H1 (cell line): Measurements from ENCODE around the gene SPI1. TPM values are rescaled to one million over a fixed set of nuclear protein-coding genes. Genes with fewer than 3 reads are reported as not detected.

Experiments used
- CTCF ChIA-PET: fragments of 300-600 bp; sonication (Branson Sonifier 250); formaldehyde crosslinking; loops from one replicate; lab custom pipeline; 2021; ENCODE audit not compliant: partially characterized antibody; lab: Charles Lee
- POLR2A ChIA-PET: fragments of 300-600 bp; sonication (Branson Sonifier 250); formaldehyde crosslinking; loops from one replicate; lab custom pipeline; 2021; ENCODE audit warnings: inconsistent platforms; ENCODE audit not compliant: partially characterized antibody; lab: Charles Lee
- DNase-seq, 2 experiments: peaks; one replicate each; pipeline versions ENCODE4 v3.0.0 to v3.0.0-alpha.2; 2010 to 2022; ENCODE audit warnings: low spot score in 2 of 2, low read depth in 1 of 2, mixed read lengths in 1 of 2
- FAIRE-seq: peaks from 2 replicates; lab custom pipeline; 2011; peaks lifted over from hg19 to GRCh38; lab: Jason Lieb, UNC
- H2AFZ ChIP-seq: 2 replicates; pipeline ENCODE4 v1.8.1; 2012; ENCODE audit warnings: low read length, inconsistent platforms
- H2AK5ac ChIP-seq: 2 replicates; pipeline ENCODE4 v1.6.1; 2013; ENCODE audit warnings: low read depth, low read length
- H2BK120ac ChIP-seq: replicated peaks from 2 replicates; pipeline ENCODE3; 2013; ENCODE audit warnings: low read depth, low read length, inconsistent platforms
- H2BK12ac ChIP-seq: 2 replicates; pipeline ENCODE4 v1.6.1; 2013; ENCODE audit warnings: low read depth, low read length
- H2BK15ac ChIP-seq: 2 replicates; pipeline ENCODE4 v1.6.1; 2013; ENCODE audit warnings: low read length
- H2BK20ac ChIP-seq: 2 replicates; pipeline ENCODE4 v1.6.1; 2013; ENCODE audit warnings: low read length
- H2BK5ac ChIP-seq: 2 replicates; pipeline ENCODE4 v1.6.1; 2013; ENCODE audit warnings: low read depth, low read length
- H3K14ac ChIP-seq: 2 replicates; pipeline ENCODE4 v1.6.1; 2013; ENCODE audit warnings: inconsistent platforms; ENCODE audit not compliant: insufficient read length
- H3K18ac ChIP-seq: 2 replicates; pipeline ENCODE4 v1.6.1; 2013; ENCODE audit warnings: low read length; ENCODE audit errors: extremely low read depth
- H3K23ac ChIP-seq: 2 replicates; pipeline ENCODE4 v1.6.1; 2013; ENCODE audit warnings: inconsistent platforms; ENCODE audit not compliant: insufficient read length
- H3K23me2 ChIP-seq: 2 replicates; pipeline ENCODE4 v1.6.1; 2013; ENCODE audit warnings: low read depth, low read length
- H3K27ac ChIP-seq: 2 replicates; pipeline ENCODE4 v1.6.1; 2011; ENCODE audit warnings: low read depth, low read length, inconsistent platforms
- H3K27me3 ChIP-seq, 4 experiments: replicated peaks in 1 of 4; 1 replicate in 1 of 4; 2 replicates in 3 of 4; pipeline versions ENCODE4 v1.6.1 to v1.8.1; 2011 to 2013; ENCODE audit warnings: low read length in 3 of 4, mild to moderate bottlenecking in 3 of 4, inconsistent platforms in 2 of 4, mixed read lengths in 2 of 4, moderate library complexity in 1 of 4; ENCODE audit not compliant: control insufficient read depth in 3 of 4, insufficient read depth in 3 of 4; ENCODE audit errors: extremely low read depth in 1 of 4
- H3K36me3 ChIP-seq, 4 experiments: 2 replicates each; pipeline versions ENCODE4 v1.6.1 to v1.8.1; 2011 to 2013; ENCODE audit warnings: mild to moderate bottlenecking in 4 of 4, low read length in 3 of 4, moderate library complexity in 2 of 4, control low read depth in 1 of 4, inconsistent platforms in 1 of 4; ENCODE audit not compliant: insufficient read depth in 4 of 4, control insufficient read depth in 2 of 4
- H3K4ac ChIP-seq: replicated peaks from 2 replicates; pipeline ENCODE3; 2013; ENCODE audit warnings: low read length, low read depth, mixed read lengths, inconsistent platforms; ENCODE audit not compliant: insufficient read length
- H3K4me1 ChIP-seq, 4 experiments: replicated peaks in 1 of 4; 1 replicate in 1 of 4; 2 replicates in 3 of 4; pipeline versions ENCODE4 v1.6.1 to v1.8.1; 2011 to 2013; ENCODE audit warnings: low read length in 3 of 4, inconsistent platforms in 2 of 4, mixed read lengths in 1 of 4; ENCODE audit not compliant: insufficient read depth in 4 of 4, control insufficient read depth in 3 of 4
- H3K4me2 ChIP-seq, 2 experiments: 2 replicates each; pipeline versions ENCODE4 v1.6.1 to v1.8.1; 2011 to 2013; ENCODE audit warnings: low read depth in 2 of 2, low read length in 2 of 2, control low read depth in 1 of 2, inconsistent platforms in 1 of 2, mild to moderate bottlenecking in 1 of 2; ENCODE audit not compliant: insufficient read depth in 1 of 2
- H3K4me3 ChIP-seq, 4 experiments: fragments of 200-600, 300-600 bp in 1 of 4; sonication (generic), shearing (Covaris generic), sonication (Bioruptor Twin) in 1 of 4; 2 replicates each; pipeline versions ENCODE4 v1.5.1 to v1.8.1; 2011 to 2016; ENCODE audit warnings: low read length in 4 of 4, low read depth in 3 of 4, control low read depth in 2 of 4, inconsistent platforms in 2 of 4, mild to moderate bottlenecking in 2 of 4, mixed read lengths in 1 of 4, moderate library complexity in 1 of 4; ENCODE audit not compliant: insufficient read depth in 2 of 4; ENCODE audit errors: extremely low read depth in 1 of 4
- H3K56ac ChIP-seq: replicated peaks from 2 replicates; pipeline ENCODE3; 2013; ENCODE audit warnings: low read depth, mild to moderate bottlenecking, mixed read lengths, low read length, inconsistent platforms; ENCODE audit not compliant: insufficient read length
- H3K79me1 ChIP-seq: 2 replicates; pipeline ENCODE4 v1.6.1; 2013; ENCODE audit warnings: low read depth, low read length, control low read depth
- H3K79me2 ChIP-seq, 2 experiments: 2 replicates each; pipeline versions ENCODE4 v1.6.1 to v1.8.1; 2012 to 2013; ENCODE audit warnings: low read length in 2 of 2, mild to moderate bottlenecking in 2 of 2, inconsistent platforms in 1 of 2; ENCODE audit not compliant: insufficient read depth in 2 of 2, control insufficient read depth in 1 of 2
- H3K9ac ChIP-seq, 4 experiments: replicated peaks in 1 of 4; 1 replicate in 1 of 4; 2 replicates in 3 of 4; pipeline versions ENCODE4 v1.6.1 to v1.8.1; 2011 to 2013; ENCODE audit warnings: low read depth in 3 of 4, low read length in 3 of 4, control low read depth in 2 of 4, mild to moderate bottlenecking in 2 of 4, moderate library complexity in 2 of 4, inconsistent platforms in 1 of 4; ENCODE audit errors: extremely low read depth in 1 of 4
- H3K9me3 ChIP-seq, 2 experiments: 2 replicates each; pipeline versions ENCODE4 v1.6.1 to v1.8.1; 2012 to 2013; ENCODE audit warnings: mild to moderate bottlenecking in 2 of 2, moderate library complexity in 2 of 2, control low read depth in 1 of 2, inconsistent platforms in 1 of 2, low read depth in 1 of 2, low read length in 1 of 2, mixed read lengths in 1 of 2; ENCODE audit not compliant: insufficient read depth in 2 of 2
- H4K20me1 ChIP-seq, 2 experiments: replicated peaks in 1 of 2; 2 replicates each; pipeline versions ENCODE3 to v1.8.1; 2011 to 2013; ENCODE audit warnings: inconsistent platforms in 2 of 2, low read length in 2 of 2, mild to moderate bottlenecking in 1 of 2; ENCODE audit not compliant: insufficient read depth in 2 of 2, control insufficient read depth in 1 of 2
- H4K5ac ChIP-seq: 2 replicates; pipeline ENCODE4 v1.6.1; 2013; ENCODE audit warnings: low read length, low read depth, mixed read lengths, inconsistent platforms; ENCODE audit not compliant: insufficient read length
- H4K8ac ChIP-seq: 2 replicates; pipeline ENCODE4 v1.8.0; 2013; ENCODE audit warnings: mild to moderate bottlenecking, moderate library complexity, low read length, inconsistent platforms; ENCODE audit not compliant: insufficient read depth; ENCODE audit errors: extremely low read depth
- H4K91ac ChIP-seq: replicated peaks from 2 replicates; pipeline ENCODE3; 2013; ENCODE audit warnings: low read length, mixed read lengths, inconsistent platforms; ENCODE audit not compliant: insufficient read length
- ATF2 ChIP-seq: IDR thresholded peaks from 2 replicates; pipeline ENCODE4 v1.6.1; 2012; ENCODE audit warnings: low read length, inconsistent platforms
- CEBPB ChIP-seq: IDR thresholded peaks from 2 replicates; pipeline ENCODE4 v1.6.1; 2012; ENCODE audit warnings: low read depth, low read length
- CTCF ChIP-seq, 3 experiments: IDR thresholded peaks; 1 replicate in 2 of 3; 2 replicates in 1 of 3; pipeline versions ENCODE4 v1.5.1 to v1.6.1; 2011; ENCODE audit warnings: low read length in 3 of 3, mild to moderate bottlenecking in 3 of 3, inconsistent platforms in 2 of 3, low read depth in 1 of 3, moderate library complexity in 1 of 3; ENCODE audit not compliant: insufficient read depth in 1 of 3; ENCODE audit errors: control extremely low read depth in 1 of 3
- JUN ChIP-seq: IDR thresholded peaks from 2 replicates; pipeline ENCODE4 v1.6.1; 2011; ENCODE audit warnings: low read depth, mild to moderate bottlenecking, improper control_type of control experiment, low read length
- KDM5A ChIP-seq: fragments of 200-600 bp; IDR thresholded peaks from 2 replicates; pipeline ENCODE4 v1.7.1; 2012; ENCODE audit warnings: mild to moderate bottlenecking, low read length, inconsistent platforms, mixed read lengths
- MAFK ChIP-seq: IDR thresholded peaks from 2 replicates; pipeline ENCODE4 v1.6.1; 2012; ENCODE audit warnings: low read depth, mild to moderate bottlenecking, improper control_type of control experiment, low read length
- POLR2AphosphoS5 ChIP-seq: IDR thresholded peaks from 2 replicates; pipeline ENCODE4 v1.6.1; 2011; ENCODE audit warnings: low read depth, low read length
- RFX5 ChIP-seq: IDR thresholded peaks from 2 replicates; pipeline ENCODE4 v1.6.1; 2011; ENCODE audit warnings: low read depth, low read length, improper control_type of control experiment, borderline replicate concordance
- SAP30 ChIP-seq: fragments of 300-600 bp; sonication (generic); IDR thresholded peaks from 2 replicates; pipeline ENCODE4 v1.7.1; 2012; ENCODE audit warnings: low read length, moderate library complexity, mild to moderate bottlenecking, inconsistent platforms; ENCODE audit not compliant: insufficient read depth, insufficient replicate concordance
- WGBS, 2 experiments: shearing (Covaris generic) in 1 of 2; methylation state at CpG; one replicate each; pipeline versions ENCODE4 v1.1.6 to v1.1.7; 2013 to 2015; ENCODE audit warnings: low lambda C conversion rate in 2 of 2, mixed read lengths in 2 of 2, inconsistent platforms in 1 of 2, low coverage in 1 of 2, missing lambda C conversion rate in 1 of 2; ENCODE audit not compliant: insufficient replicate concordance in 2 of 2, insufficient coverage in 1 of 2, insufficient read length in 1 of 2; ENCODE audit errors: extremely low coverage in 1 of 2, missing lambda C conversion rate in 1 of 2; 5-methylcytosine and 5-hydroxymethylcytosine counted together
- polyA plus RNA-seq, 7 experiments: library from polyadenylated mRNA; depleted of rRNA in 3 of 7; stranded (reverse) in 5 of 7; unstranded in 2 of 7; fragments of >200 nt in 5 of 7; fragments of 200-250 nt in 2 of 7; gene quantifications; 1 replicate in 5 of 7; 2 replicates in 1 of 7; 4 replicates in 1 of 7; pipeline versions ENCODE4 v1.2.1 to v1.2.3, GENCODE V29; 2011 to 2013; ENCODE audit warnings: missing spikeins in 2 of 7, mixed read lengths in 2 of 7
- total RNA-seq: library from RNA; stranded (reverse); fragmentation: NEBNext Ultra II Directional; extraction: Animal tissue kit (Norgen Biotek cat#: 25700); gene quantifications from 2 replicates; pipeline ENCODE4 v1.2.1, GENCODE V29; 2021

Gene SPI1
- total and polyA plus RNA-seq, 2 of the 8 experiments (the other 6 are each of a cell fraction or from before 2014, with no cell fraction given) = 0.12 TPM; not detected in 1

- POLR2A ChIA-PET = interaction anchor here (0.8 to 1.4 kb wide), 3 partner anchors 24 to 39 kb away, joined by 3 to 4 read pairs (median 4); no protein-coding TSS in a partner anchor
- no peak overlapping the region for H3K27ac ChIP-seq
- H3K9ac ChIP-seq = no peak overlapping the region
- H3K14ac ChIP-seq = no peak overlapping the region
- peak overlapping the region; percentile 53 for H3K4ac ChIP-seq
- no peaks in the 10 kb centered on the region for H3K27me3 ChIP-seq
- H3K4me2 ChIP-seq = no peak overlapping the region
- 80% methylated on average over 2 of the region's 2 CpGs; no CpG with 5 or more reads in 1 of the 2 experiments for whole genome bisulfite sequencing, 2 experiments
- H3K56ac ChIP-seq = no peak overlapping the region
- no peak for DNase-seq
- FAIRE-seq = no peak
- no peaks in the 10 kb centered on the region for H3K79me2 ChIP-seq
- H2AK5ac ChIP-seq = no peak overlapping the region
- no peak overlapping the region for H2BK12ac ChIP-seq
- CTCF ChIA-PET = interaction anchor here (1.0 to 2.9 kb wide), 3 partner anchors 9 to 53 kb away, joined by 3 to 8 read pairs (median 4); no protein-coding TSS in a partner anchor
- peaks cover 9% of the 10 kb centered on the region; the same call in 1 of the 2 replicates for H3K23me2 ChIP-seq
- H4K91ac ChIP-seq = peak overlapping the region; percentile 54
- H4K5ac ChIP-seq = no peak overlapping the region
- H3K4me1 ChIP-seq = peaks cover 0 to 5% (median 2%) of the 10 kb centered on the region in 4 experiments; a peak in 5 of 7 replicates
- no peak overlapping the region for H3K4me3 ChIP-seq
- H3K9me3 ChIP-seq = no peaks in the 10 kb centered on the region
- H4K20me1 ChIP-seq = peaks cover 0 to 2% of the 10 kb centered on the region in 2 experiments
- no peaks in the 10 kb centered on the region for H3K36me3 ChIP-seq
- H4K8ac ChIP-seq = no peak overlapping the region
- H3K79me1 ChIP-seq = no peaks in the 10 kb centered on the region
- H2BK15ac ChIP-seq = no peak overlapping the region; the same call in 1 of the 2 replicates
- no peak overlapping the region for H2BK120ac ChIP-seq
- no peak overlapping the region for H2AFZ ChIP-seq
- H3K23ac ChIP-seq = no peak overlapping the region
- no peak overlapping the region for H2BK5ac ChIP-seq
- H2BK20ac ChIP-seq = no peak overlapping the region
- no peak overlapping the region for H3K18ac ChIP-seq
- TF ChIP-seq JUN (no peak), POLR2AphosphoS5 (no peak), ATF2 (no peak), CTCF (IDR thresholded peaks at IDR 0.05; ENCODE audit: control extremely low read depth in 1 of 3, insufficient read depth in 1 of 3, low read depth in 1 of 3, low read length in 3 of 3) (no peak), MAFK (no peak), RFX5 (no peak), CEBPB (no peak), SAP30 (no peak), KDM5A (no peak)
- TF ChIP-seq, all 59 proteins: peak for 0
These were observed 970 bp upstream of the SPI1 start for GRCh38 chr11:47379317-47379716.
